ENCODE results near the gene ACAA2. TPM values are rescaled to one million over a fixed set of nuclear protein-coding genes. Genes with fewer than 3 reads are reported as not detected.
"Not testable (repeated sequence)": the region's sequence is repeated elsewhere in the genome, so short reads cannot be mapped to it uniquely, and the experiment has no call there.

The ACAA2 gene
- total RNA-seq, 1 experiment from 2014 or later, result 51.1 TPM

DNA sequence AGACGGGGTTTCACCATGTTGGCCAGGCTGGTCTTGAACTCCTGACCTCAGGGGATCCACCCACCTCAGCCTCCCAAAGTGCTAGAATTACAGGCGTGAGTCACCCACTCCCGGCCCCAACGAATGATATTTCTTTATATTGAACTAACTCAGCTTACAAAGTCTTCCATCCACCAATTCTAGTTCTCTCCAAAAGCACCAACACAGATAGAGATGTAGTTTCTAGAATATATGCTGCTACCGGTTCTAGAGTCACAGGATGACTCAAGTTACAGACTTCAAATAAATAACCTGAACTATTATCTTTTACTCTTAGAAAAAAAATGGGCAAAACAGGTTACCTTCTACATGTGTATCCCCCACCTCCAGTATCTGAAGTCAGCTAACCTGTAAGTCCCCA is 9.2 kb downstream of the ACAA2 start:
- POLR2A ChIA-PET (ENCODE audit: low non-redundant PET), result no interaction called here
- H3K27ac ChIP-seq (ENCODE audit: low read depth, low read length, poor library complexity, severe bottlenecking), result no peak overlapping the region
- BruUV-seq (replicated peaks), result no TSS peak
- intact Hi-C loops (cut with micrococcal nuclease; ENCODE audit: unreplicated experiment), result no loop called here
- no peak for TF ChIP-seq EZH2 (IDR thresholded peaks at IDR 0.05; ENCODE audit: borderline replicate concordance, low read depth, low read length, poor library complexity, severe bottlenecking)
- TF ChIP-seq, protein P1, sequence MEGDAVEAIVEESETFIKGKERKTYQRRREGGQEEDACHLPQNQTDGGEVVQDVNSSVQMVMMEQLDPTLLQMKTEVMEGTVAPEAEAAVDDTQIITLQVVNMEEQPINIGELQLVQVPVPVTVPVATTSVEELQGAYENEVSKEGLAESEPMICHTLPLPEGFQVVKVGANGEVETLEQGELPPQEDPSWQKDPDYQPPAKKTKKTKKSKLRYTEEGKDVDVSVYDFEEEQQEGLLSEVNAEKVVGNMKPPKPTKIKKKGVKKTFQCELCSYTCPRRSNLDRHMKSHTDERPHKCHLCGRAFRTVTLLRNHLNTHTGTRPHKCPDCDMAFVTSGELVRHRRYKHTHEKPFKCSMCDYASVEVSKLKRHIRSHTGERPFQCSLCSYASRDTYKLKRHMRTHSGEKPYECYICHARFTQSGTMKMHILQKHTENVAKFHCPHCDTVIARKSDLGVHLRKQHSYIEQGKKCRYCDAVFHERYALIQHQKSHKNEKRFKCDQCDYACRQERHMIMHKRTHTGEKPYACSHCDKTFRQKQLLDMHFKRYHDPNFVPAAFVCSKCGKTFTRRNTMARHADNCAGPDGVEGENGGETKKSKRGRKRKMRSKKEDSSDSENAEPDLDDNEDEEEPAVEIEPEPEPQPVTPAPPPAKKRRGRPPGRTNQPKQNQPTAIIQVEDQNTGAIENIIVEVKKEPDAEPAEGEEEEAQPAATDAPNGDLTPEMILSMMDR (conservative IDR thresholded peaks at IDR 0.05; ENCODE audit: low read depth, low read length), result no peak
- no peaks in the 10 kb centered on the region for H3K36me3 ChIP-seq (ENCODE audit: insufficient read depth, low read length, poor library complexity, severe bottlenecking)
- no peaks in the 10 kb centered on the region for H3K27me3 ChIP-seq (replicated peaks; ENCODE audit: insufficient read depth, low read depth, low read length, poor library complexity)
- CTCF ChIA-PET, result no interaction called here
- no peak overlapping the region for H3K4me3 ChIP-seq (ENCODE audit: low read depth, low read length, poor library complexity, severe bottlenecking)
- no peaks in the 10 kb centered on the region for H3K4me1 ChIP-seq (ENCODE audit: insufficient read depth, low read length, poor library complexity, severe bottlenecking)
- H3K9me3 ChIP-seq (ENCODE audit: low read depth, low read length, poor library complexity, severe bottlenecking), result peaks cover 3% of the 10 kb centered on the region
- DNase-seq (ENCODE audit: low spot score), result no peak

DNA sequence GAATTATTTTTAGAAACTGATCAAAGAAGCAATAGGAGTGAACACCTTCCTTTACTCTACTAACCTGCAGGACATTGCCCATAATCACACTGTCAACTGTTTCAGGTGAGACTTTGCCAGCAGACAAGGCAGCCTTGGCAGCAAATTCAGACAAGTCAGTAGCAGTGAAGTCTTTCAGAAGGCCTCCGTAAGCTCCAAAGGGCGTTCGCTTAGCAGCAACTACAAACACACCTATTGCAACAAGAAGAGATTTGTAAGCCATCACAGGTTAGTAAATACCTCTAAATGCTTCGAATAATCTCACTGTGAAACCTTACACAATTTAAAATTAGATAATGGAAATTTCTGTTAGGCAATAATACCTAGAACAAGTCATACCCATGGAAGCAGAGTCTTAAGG is 10.7 kb downstream of the ACAA2 start:
- ChIA-PET POLR2A (ENCODE audit: low non-redundant PET) (no interaction called here), CTCF (no interaction called here)
- no peaks in the 10 kb centered on the region for H3K9me3 ChIP-seq (ENCODE audit: low read depth, low read length, poor library complexity, severe bottlenecking)
- DNase-seq (ENCODE audit: low spot score), result no peak
- TF ChIP-seq, protein P1 (conservative IDR thresholded peaks at IDR 0.05; ENCODE audit: low read depth, low read length), result no peak
- no peak for TF ChIP-seq EZH2 (IDR thresholded peaks at IDR 0.05; ENCODE audit: borderline replicate concordance, low read depth, low read length, poor library complexity, severe bottlenecking)
- H3K36me3 ChIP-seq (ENCODE audit: insufficient read depth, low read length, poor library complexity, severe bottlenecking), result no peaks in the 10 kb centered on the region
- no peaks in the 10 kb centered on the region for H3K27me3 ChIP-seq (replicated peaks; ENCODE audit: insufficient read depth, low read depth, low read length, poor library complexity)
- no peak overlapping the region for H3K27ac ChIP-seq (ENCODE audit: low read depth, low read length, poor library complexity, severe bottlenecking)
- BruUV-seq (replicated peaks), result no TSS peak
- no peak overlapping the region for H3K4me3 ChIP-seq (ENCODE audit: low read depth, low read length, poor library complexity, severe bottlenecking)
- no peaks in the 10 kb centered on the region for H3K4me1 ChIP-seq (ENCODE audit: insufficient read depth, low read length, poor library complexity, severe bottlenecking)
- intact Hi-C loops (cut with micrococcal nuclease; ENCODE audit: unreplicated experiment), result no loop called here

- H3K27me3 ChIP-seq (replicated peaks; ENCODE audit: insufficient read depth, low read depth, low read length, poor library complexity); H3K4me3 ChIP-seq (ENCODE audit: low read depth, low read length, poor library complexity, severe bottlenecking); H3K4me1 ChIP-seq (ENCODE audit: insufficient read depth, low read length, poor library complexity, severe bottlenecking); H3K9me3 ChIP-seq (ENCODE audit: low read depth, low read length, poor library complexity, severe bottlenecking); intact Hi-C loops (cut with micrococcal nuclease; ENCODE audit: unreplicated experiment); BruUV-seq (replicated peaks); DNase-seq (ENCODE audit: low spot score); POLR2A ChIA-PET (ENCODE audit: low non-redundant PET); H3K27ac ChIP-seq (ENCODE audit: low read depth, low read length, poor library complexity, severe bottlenecking); CTCF ChIA-PET; H3K36me3 ChIP-seq (ENCODE audit: insufficient read depth, low read length, poor library complexity, severe bottlenecking): not testable (repeated sequence)
Measured at GRCh38 chr18:49800491-49800890, 12.8 kb downstream of the ACAA2 start.

- H3K36me3 ChIP-seq (ENCODE audit: insufficient read depth, low read length, poor library complexity, severe bottlenecking); CTCF ChIA-PET; DNase-seq (ENCODE audit: low spot score); H3K4me1 ChIP-seq (ENCODE audit: insufficient read depth, low read length, poor library complexity, severe bottlenecking); H3K27me3 ChIP-seq (replicated peaks; ENCODE audit: insufficient read depth, low read depth, low read length, poor library complexity); H3K4me3 ChIP-seq (ENCODE audit: low read depth, low read length, poor library complexity, severe bottlenecking); BruUV-seq (replicated peaks); POLR2A ChIA-PET (ENCODE audit: low non-redundant PET); intact Hi-C loops (cut with micrococcal nuclease; ENCODE audit: unreplicated experiment); H3K9me3 ChIP-seq (ENCODE audit: low read depth, low read length, poor library complexity, severe bottlenecking); H3K27ac ChIP-seq (ENCODE audit: low read depth, low read length, poor library complexity, severe bottlenecking): not testable (repeated sequence)
Measured at GRCh38 chr18:49799806-49800205, 13.5 kb downstream of the ACAA2 start.

Data from A673 (cell line).